Epithelial cell of proximal tubule (primary cell): Measurements from ENCODE around the gene ZDHHC24. TPM values are rescaled to one million over a fixed set of nuclear protein-coding genes. Genes with fewer than 3 reads are reported as not detected.

Source experiments
- DNase-seq: peaks from one replicate; pipeline ENCODE4 v3.0.0-alpha.2; 2011; ENCODE audit warnings: low read depth
- H3K4me3 ChIP-seq: 2 replicates; pipeline ENCODE4 v1.5.1; 2011; ENCODE audit warnings: low read depth, mild to moderate bottlenecking, low read length
- total RNA-seq: library from RNA; depleted of rRNA; stranded (reverse); fragments of >200 nt; gene quantifications from 2 replicates; pipeline ENCODE4 v1.2.3, GENCODE V29; 2015
- TF ChIP-seq, protein P1 (sequence below): conservative IDR thresholded peaks from 2 replicates; pipeline ENCODE4 v1.5.1; 2012; ENCODE audit warnings: low read depth, mild to moderate bottlenecking, low read length

The ZDHHC24 gene
- total RNA-seq, 1 donor from 2014 or later, result 17.8 TPM

DNA sequence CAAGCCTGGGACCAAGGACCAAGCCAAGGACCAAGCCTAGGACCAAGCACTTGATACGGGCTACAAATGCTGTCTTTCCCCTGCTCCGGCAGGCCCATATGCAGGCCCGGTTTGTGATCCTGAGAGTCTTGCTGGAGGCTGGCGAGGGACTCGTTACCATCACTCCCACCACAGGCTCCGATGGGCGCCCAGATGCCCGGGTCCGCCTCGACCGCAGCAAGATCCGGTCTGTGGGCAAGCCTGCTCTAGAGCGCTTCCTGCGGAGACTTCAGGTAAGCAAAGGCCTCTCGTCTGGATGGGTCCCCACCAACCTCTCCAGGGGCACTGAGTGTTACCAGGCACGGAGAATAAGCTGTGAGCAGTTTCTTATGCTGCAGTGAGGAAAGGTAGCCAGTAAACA lies 48.6 kb downstream of the ZDHHC24 start:
- TF ChIP-seq, protein P1, sequence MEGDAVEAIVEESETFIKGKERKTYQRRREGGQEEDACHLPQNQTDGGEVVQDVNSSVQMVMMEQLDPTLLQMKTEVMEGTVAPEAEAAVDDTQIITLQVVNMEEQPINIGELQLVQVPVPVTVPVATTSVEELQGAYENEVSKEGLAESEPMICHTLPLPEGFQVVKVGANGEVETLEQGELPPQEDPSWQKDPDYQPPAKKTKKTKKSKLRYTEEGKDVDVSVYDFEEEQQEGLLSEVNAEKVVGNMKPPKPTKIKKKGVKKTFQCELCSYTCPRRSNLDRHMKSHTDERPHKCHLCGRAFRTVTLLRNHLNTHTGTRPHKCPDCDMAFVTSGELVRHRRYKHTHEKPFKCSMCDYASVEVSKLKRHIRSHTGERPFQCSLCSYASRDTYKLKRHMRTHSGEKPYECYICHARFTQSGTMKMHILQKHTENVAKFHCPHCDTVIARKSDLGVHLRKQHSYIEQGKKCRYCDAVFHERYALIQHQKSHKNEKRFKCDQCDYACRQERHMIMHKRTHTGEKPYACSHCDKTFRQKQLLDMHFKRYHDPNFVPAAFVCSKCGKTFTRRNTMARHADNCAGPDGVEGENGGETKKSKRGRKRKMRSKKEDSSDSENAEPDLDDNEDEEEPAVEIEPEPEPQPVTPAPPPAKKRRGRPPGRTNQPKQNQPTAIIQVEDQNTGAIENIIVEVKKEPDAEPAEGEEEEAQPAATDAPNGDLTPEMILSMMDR, result no peak
- H3K4me3 ChIP-seq, result no peak overlapping the region
- no peak for DNase-seq

DNA sequence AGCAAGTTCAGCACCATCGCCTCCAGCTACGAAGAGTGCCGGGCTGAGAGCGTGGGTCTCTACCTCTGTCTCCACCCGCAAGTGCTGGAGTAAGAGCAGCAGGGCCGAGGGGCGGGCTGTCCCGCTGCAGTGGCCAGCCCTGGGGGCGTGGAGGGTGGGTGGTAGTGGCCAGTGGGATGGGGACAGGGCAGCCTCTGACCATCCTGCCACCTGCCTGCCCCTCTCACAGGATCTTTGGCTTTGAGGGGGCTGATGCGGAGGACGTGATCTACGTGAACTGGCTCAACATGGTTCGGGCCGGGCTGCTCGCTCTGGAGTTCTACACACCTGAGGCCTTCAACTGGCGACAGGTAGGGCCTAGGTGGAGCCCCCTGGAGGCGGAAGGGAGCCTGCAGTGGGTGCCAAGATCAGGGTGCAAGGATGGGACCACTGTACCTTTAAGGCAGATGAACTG lies 50.4 kb downstream of the ZDHHC24 start:
- no peak overlapping the region for H3K4me3 ChIP-seq
- TF ChIP-seq, protein P1, result peak; percentile 38
- no peak for DNase-seq

DNA sequence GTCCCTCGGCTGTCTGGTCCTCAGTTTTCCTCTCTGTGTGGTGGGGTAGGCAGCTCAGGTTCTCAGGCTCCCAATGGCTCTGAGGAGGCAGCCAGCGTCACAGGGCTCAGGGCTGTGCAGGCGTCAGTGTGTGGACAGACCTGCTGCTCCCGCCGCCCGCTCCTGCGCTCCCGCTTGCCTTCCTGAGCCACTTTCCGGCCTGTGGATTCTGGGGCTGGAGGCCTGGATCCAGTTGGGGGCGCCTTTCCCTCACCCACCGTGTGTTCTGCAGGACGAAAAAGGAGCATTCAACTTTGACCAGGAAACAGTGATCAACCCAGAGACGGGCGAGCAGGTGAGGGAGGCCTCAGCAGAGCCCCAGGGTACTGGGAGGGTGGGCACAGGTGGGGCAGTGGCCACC lies 50.9 kb downstream of the ZDHHC24 start:
- TF ChIP-seq, protein P1, result no peak
- DNase-seq, result no peak

DNA sequence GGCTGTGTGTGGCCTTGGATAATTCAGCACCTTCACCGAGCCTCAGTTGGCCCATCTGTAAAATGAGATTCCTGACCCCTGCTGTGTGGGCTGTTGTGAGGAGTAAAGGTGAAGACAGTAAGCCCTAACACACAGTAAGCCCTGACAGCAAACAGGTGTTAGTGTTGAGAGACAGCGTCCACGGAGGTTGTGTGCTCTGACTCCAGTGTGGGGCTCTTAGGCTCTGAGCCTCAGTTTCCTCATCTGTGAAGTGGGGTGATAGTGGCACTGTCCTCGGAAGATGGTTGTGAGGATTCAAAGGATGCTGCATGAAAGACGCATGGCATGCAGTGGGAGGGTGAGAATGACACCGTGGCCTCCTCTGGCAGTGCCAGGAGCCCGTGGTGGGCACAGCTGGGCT lies 51.4 kb downstream of the ZDHHC24 start:
- TF ChIP-seq, protein P1, result no peak
- H3K4me3 ChIP-seq, result no peak overlapping the region
- no peak for DNase-seq

More for the DNA sequence above, 50.9 kb downstream of the ZDHHC24 start:
- no peak overlapping the region for H3K4me3 ChIP-seq

DNA sequence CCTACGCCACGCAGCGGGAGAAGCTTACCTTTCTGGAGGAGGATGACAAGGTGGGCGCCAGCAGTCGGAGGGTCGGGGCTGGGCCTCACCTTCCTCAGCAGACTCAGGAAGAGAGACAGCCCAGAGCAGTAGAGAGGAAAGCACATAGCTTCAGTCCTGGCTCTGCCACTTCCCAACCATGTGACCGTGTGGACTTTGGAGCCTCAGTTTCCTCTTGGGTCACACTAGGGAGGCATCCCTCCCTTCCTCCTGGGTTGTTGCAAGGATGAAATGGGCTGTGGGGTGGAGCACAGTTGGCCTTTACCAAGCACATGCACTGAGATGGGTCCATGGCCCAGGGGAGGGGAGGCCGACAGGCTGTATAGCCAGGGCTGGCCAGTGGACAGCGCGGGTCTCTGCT lies 52.7 kb downstream of the ZDHHC24 start:
- TF ChIP-seq, protein P1, result no peak
- DNase-seq, result no peak

DNA sequence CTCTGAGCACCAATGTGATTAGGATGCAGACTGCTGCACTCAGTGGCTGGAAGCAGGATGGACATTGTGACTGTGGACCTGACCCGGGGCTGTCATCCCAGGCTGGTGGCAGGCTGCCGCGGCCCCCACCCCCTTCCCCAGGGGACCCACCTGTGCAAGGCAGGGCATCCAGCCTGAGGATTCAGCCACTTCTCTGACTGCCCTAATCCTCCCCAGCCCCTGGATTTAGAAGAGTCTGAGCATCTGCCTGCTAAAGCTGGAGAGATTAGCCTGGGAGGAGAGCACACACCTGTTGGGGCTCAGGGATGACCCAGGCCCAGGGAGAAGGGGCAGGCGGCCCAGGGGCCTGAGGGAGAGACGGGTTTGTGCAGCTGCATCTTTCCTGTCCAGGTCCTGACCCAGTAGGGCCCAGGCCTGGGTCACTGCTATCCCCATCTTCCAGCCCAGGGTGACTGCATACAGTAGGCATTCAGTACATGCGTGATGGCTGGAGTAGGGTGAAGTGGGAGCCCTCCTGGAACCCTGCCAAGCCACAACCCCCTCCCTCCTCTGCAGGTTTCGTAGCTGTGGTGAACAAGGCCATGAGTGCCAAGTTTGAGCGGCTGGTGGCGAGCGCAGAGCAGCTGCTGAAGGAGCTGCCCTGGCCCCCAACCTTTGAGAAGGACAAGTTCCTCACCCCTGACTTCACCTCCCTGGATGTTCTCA lies 53.5 kb downstream of the ZDHHC24 start:
- TF ChIP-seq, protein P1, result no peak
- no peak for DNase-seq
- H3K4me3 ChIP-seq, result no peak overlapping the region

More for the DNA sequence above, 52.7 kb downstream of the ZDHHC24 start:
- H3K4me3 ChIP-seq, result no peak overlapping the region

DNA sequence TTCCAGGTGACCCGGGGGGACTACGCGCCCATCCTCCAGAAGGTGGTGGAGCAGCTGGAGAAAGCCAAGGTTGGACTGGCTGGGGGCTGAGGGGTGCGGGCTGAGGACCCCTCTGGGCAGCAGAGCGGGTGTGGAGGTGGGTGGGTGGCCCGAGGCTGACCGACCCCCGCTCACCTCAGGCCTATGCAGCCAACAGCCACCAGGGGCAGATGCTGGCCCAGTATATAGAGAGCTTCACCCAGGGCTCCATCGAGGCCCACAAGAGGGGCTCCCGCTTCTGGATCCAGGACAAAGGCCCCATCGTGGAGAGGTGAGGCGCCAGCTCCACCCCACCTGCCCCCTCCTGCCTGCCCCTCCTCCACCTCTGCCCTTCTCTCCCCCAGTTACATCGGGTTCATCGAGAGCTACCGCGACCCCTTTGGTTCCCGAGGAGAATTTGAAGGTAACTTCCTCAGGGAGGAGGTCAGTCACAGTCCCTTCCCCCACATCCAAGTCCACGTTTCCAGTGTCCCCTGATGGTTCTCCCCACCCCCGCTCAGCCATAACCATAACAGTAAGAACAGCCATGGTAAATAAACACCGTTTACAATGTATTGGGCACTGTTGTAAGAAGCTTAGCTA lies 54.4 kb downstream of the ZDHHC24 start:
- DNase-seq, result no peak
- TF ChIP-seq, protein P1, result peak; percentile 46
- no peak overlapping the region for H3K4me3 ChIP-seq
